Stimulated activated naive CD8-positive, alpha-beta T cell treated with anti-CD3 and anti-CD28 coated beads, Interleukin-15, Interleukin-2, amounts not matched to agents 100 ng/mL and 50 ng/mL, for 24 hours (primary cell): Measurements from ENCODE around the gene BAIAP2.

Experiments
- H3K27ac Mint-ChIP-seq: one replicate; pipeline ENCODE4 v1.8.0; 2021; ENCODE audit warnings: mild to moderate bottlenecking, mixed read lengths
- H3K27me3 Mint-ChIP-seq: one replicate; pipeline ENCODE4 v1.8.0; 2021; ENCODE audit warnings: mixed read lengths
- H3K36me3 Mint-ChIP-seq: one replicate; pipeline ENCODE4 v1.8.0; 2021; ENCODE audit warnings: low read depth, mixed read lengths
- H3K4me1 Mint-ChIP-seq: one replicate; pipeline ENCODE4 v1.8.0; 2021; ENCODE audit warnings: low read depth, mixed read lengths
- H3K4me3 Mint-ChIP-seq: one replicate; pipeline ENCODE4 v1.8.0; 2021; ENCODE audit warnings: mild to moderate bottlenecking, mixed read lengths
- H3K9me3 Mint-ChIP-seq: one replicate; pipeline ENCODE4 v1.8.0; 2021; ENCODE audit warnings: mixed read lengths

Gene BAIAP2

GRCh38 chr17:81058263-81058871 lies 23.4 kb downstream of the BAIAP2 start:
- H3K27me3 Mint-ChIP-seq: no peaks in the 10 kb centered on the region
- H3K36me3 Mint-ChIP-seq: no peaks in the 10 kb centered on the region
- peak overlapping the region; percentile 52 for H3K27ac Mint-ChIP-seq
- no peaks in the 10 kb centered on the region for H3K9me3 Mint-ChIP-seq
- H3K4me3 Mint-ChIP-seq: no peak overlapping the region
- no peaks in the 10 kb centered on the region for H3K4me1 Mint-ChIP-seq

GRCh38 chr17:81059026-81059425 lies 24.1 kb downstream of the BAIAP2 start:
- H3K36me3 Mint-ChIP-seq: no peaks in the 10 kb centered on the region
- no peak overlapping the region for H3K27ac Mint-ChIP-seq
- no peaks in the 10 kb centered on the region for H3K27me3 Mint-ChIP-seq
- H3K4me1 Mint-ChIP-seq: no peaks in the 10 kb centered on the region
- H3K9me3 Mint-ChIP-seq: no peaks in the 10 kb centered on the region
- no peak overlapping the region for H3K4me3 Mint-ChIP-seq

- no peaks in the 10 kb centered on the region for H3K27me3 Mint-ChIP-seq
- no peaks in the 10 kb centered on the region for H3K4me1 Mint-ChIP-seq
- no peak overlapping the region for H3K27ac Mint-ChIP-seq
- no peaks in the 10 kb centered on the region for H3K36me3 Mint-ChIP-seq
- H3K9me3 Mint-ChIP-seq: no peaks in the 10 kb centered on the region
- H3K4me3 Mint-ChIP-seq: no peak overlapping the region
Observed at GRCh38 chr17:81060416-81060815, 25.5 kb downstream of the BAIAP2 start.

- Mint-ChIP-seq H3K4me3 (no peak overlapping the region), H3K9me3 (no peaks in the 10 kb centered on the region), H3K36me3 (no peaks in the 10 kb centered on the region), H3K27me3 (no peaks in the 10 kb centered on the region), H3K27ac (no peak overlapping the region), H3K4me1 (no peaks in the 10 kb centered on the region)
Observed at GRCh38 chr17:81061027-81061735, 26.2 kb downstream of the BAIAP2 start.

- Mint-ChIP-seq H3K4me1 (no peaks in the 10 kb centered on the region), H3K9me3 (no peaks in the 10 kb centered on the region), H3K27me3 (no peaks in the 10 kb centered on the region), H3K36me3 (no peaks in the 10 kb centered on the region), H3K4me3 (no peak overlapping the region), H3K27ac (no peak overlapping the region)
Observed at GRCh38 chr17:81062014-81062780, 27.2 kb downstream of the BAIAP2 start.

- no peak overlapping the region for H3K4me3 Mint-ChIP-seq
- no peaks in the 10 kb centered on the region for H3K9me3 Mint-ChIP-seq
- H3K4me1 Mint-ChIP-seq: no peaks in the 10 kb centered on the region
- no peaks in the 10 kb centered on the region for H3K36me3 Mint-ChIP-seq
- no peak overlapping the region for H3K27ac Mint-ChIP-seq
- no peaks in the 10 kb centered on the region for H3K27me3 Mint-ChIP-seq
Observed at GRCh38 chr17:81063106-81064093, 28.4 kb downstream of the BAIAP2 start.

- Mint-ChIP-seq H3K9me3 (no peaks in the 10 kb centered on the region), H3K27me3 (no peaks in the 10 kb centered on the region), H3K27ac (no peak overlapping the region), H3K36me3 (no peaks in the 10 kb centered on the region), H3K4me3 (no peak overlapping the region), H3K4me1 (no peaks in the 10 kb centered on the region)
Observed at GRCh38 chr17:81064678-81065475, 29.9 kb downstream of the BAIAP2 start.

GRCh38 chr17:81065500-81065899 lies 30.5 kb downstream of the BAIAP2 start:
- no peaks in the 10 kb centered on the region for H3K36me3 Mint-ChIP-seq
- H3K4me3 Mint-ChIP-seq: no peak overlapping the region
- H3K9me3 Mint-ChIP-seq: no peaks in the 10 kb centered on the region
- no peak overlapping the region for H3K27ac Mint-ChIP-seq
- H3K27me3 Mint-ChIP-seq: no peaks in the 10 kb centered on the region
- H3K4me1 Mint-ChIP-seq: no peaks in the 10 kb centered on the region

GRCh38 chr17:81066072-81066471 lies 31.1 kb downstream of the BAIAP2 start:
- H3K27me3 Mint-ChIP-seq: no peaks in the 10 kb centered on the region
- H3K36me3 Mint-ChIP-seq: no peaks in the 10 kb centered on the region
- no peak overlapping the region for H3K27ac Mint-ChIP-seq
- no peak overlapping the region for H3K4me3 Mint-ChIP-seq
- no peaks in the 10 kb centered on the region for H3K4me1 Mint-ChIP-seq
- H3K9me3 Mint-ChIP-seq: no peaks in the 10 kb centered on the region

GRCh38 chr17:81066771-81067315 lies 31.9 kb downstream of the BAIAP2 start:
- Mint-ChIP-seq H3K4me3 (no peak overlapping the region), H3K27me3 (no peaks in the 10 kb centered on the region), H3K9me3 (no peaks in the 10 kb centered on the region), H3K36me3 (no peaks in the 10 kb centered on the region), H3K4me1 (no peaks in the 10 kb centered on the region), H3K27ac (no peak overlapping the region)

- Mint-ChIP-seq H3K36me3 (no peaks in the 10 kb centered on the region), H3K27ac (no peak overlapping the region), H3K4me3 (no peak overlapping the region), H3K27me3 (no peaks in the 10 kb centered on the region), H3K9me3 (no peaks in the 10 kb centered on the region), H3K4me1 (no peaks in the 10 kb centered on the region)
Observed at GRCh38 chr17:81067391-81067811, 32.5 kb downstream of the BAIAP2 start.

- H3K27ac Mint-ChIP-seq: no peak overlapping the region
- no peaks in the 10 kb centered on the region for H3K36me3 Mint-ChIP-seq
- H3K27me3 Mint-ChIP-seq: no peaks in the 10 kb centered on the region
- H3K9me3 Mint-ChIP-seq: no peaks in the 10 kb centered on the region
- H3K4me3 Mint-ChIP-seq: no peak overlapping the region
- H3K4me1 Mint-ChIP-seq: no peaks in the 10 kb centered on the region
Observed at GRCh38 chr17:81068411-81069134, 33.6 kb downstream of the BAIAP2 start.

GRCh38 chr17:81069135-81069645 lies 34.2 kb downstream of the BAIAP2 start:
- Mint-ChIP-seq H3K27me3 (no peaks in the 10 kb centered on the region), H3K27ac (no peak overlapping the region), H3K4me1 (no peaks in the 10 kb centered on the region), H3K9me3 (no peaks in the 10 kb centered on the region), H3K4me3 (no peak overlapping the region), H3K36me3 (no peaks in the 10 kb centered on the region)
